Brain microvascular endothelial cell (primary cell): ENCODE results near the gene NDUFS4.

Experiments used
- DNase-seq: peaks from one replicate; pipeline ENCODE4 v3.0.0-alpha.2; 2020
- H3K27ac ChIP-seq: fragments of 250-450 bp; sonication (Bioruptor Pico); 2 replicates; pipeline ENCODE4 v1.5.1; 2020; ENCODE audit warnings: mild to moderate bottlenecking, moderate library complexity
- H3K27me3 ChIP-seq: fragments of 250-450 bp; sonication (Bioruptor Pico); replicated peaks from 2 replicates; pipeline ENCODE4 v1.5.1; 2020; ENCODE audit warnings: mild to moderate bottlenecking
- H3K36me3 ChIP-seq: fragments of 250-450 bp; sonication (Bioruptor Pico); replicated peaks from 2 replicates; pipeline ENCODE4 v1.5.1; 2020; ENCODE audit warnings: mild to moderate bottlenecking
- H3K4me3 ChIP-seq: 2 replicates; pipeline ENCODE4 v1.5.1; 2011; ENCODE audit warnings: low read depth, mild to moderate bottlenecking, control low read depth, low read length, moderate library complexity
- CTCF ChIP-seq: IDR thresholded peaks from 2 replicates; pipeline ENCODE4 v1.5.1; 2011; ENCODE audit warnings: low read depth, mild to moderate bottlenecking, moderate library complexity, low read length, control low read depth, inconsistent platforms; ENCODE audit errors: missing control alignments
- in situ Hi-C: cut with HindIII; loops from 2 replicates; pipeline ENCODE4 v1.10.0; 2017; ENCODE audit warnings: low sequenced_read_pairs, low pct_ligation_motif_present

Gene NDUFS4

GRCh38 chr5:53726121-53726520 lies 165.7 kb downstream of the NDUFS4 start:
- H3K4me3 ChIP-seq, result no peak overlapping the region
- no peak for DNase-seq
- no peak overlapping the region for H3K27ac ChIP-seq
- H3K27me3 ChIP-seq, result no peaks in the 10 kb centered on the region
- TF ChIP-seq CTCF, result no peak
- in situ Hi-C loops, result no loop called here
- no peaks in the 10 kb centered on the region for H3K36me3 ChIP-seq

GRCh38 chr5:53730943-53731342 lies 170.5 kb downstream of the NDUFS4 start:
- in situ Hi-C loops, result no loop called here
- H3K27me3 ChIP-seq, result no peaks in the 10 kb centered on the region
- DNase-seq, result no peak
- no peaks in the 10 kb centered on the region for H3K36me3 ChIP-seq
- H3K27ac ChIP-seq, result no peak overlapping the region
- no peak for TF ChIP-seq CTCF
- H3K4me3 ChIP-seq, result no peak overlapping the region
